GM18858 (cell line): ENCODE data around the gene PRPF40A.
"Not testable (repeated sequence)": the region's sequence is repeated elsewhere in the genome, so short reads cannot be mapped to it uniquely, and the experiment has no call there.

ENCODE experiments used
- ATAC-seq: cut with Tn5 transposase; IDR thresholded peaks from one replicate; pipeline ENCODE4 v1.9.1; 2021; ENCODE audit not compliant: unreplicated experiment

The PRPF40A gene

GRCh38 chr2:152717228-152718075 is at the start of gene PRPF40A:
Gene PRPF40A (minus strand): TSS chr2:152717461. CDS start chr2:152717439, 22 bp downstream.
- ATAC-seq: peak; percentile 72

- no peak for ATAC-seq
These were observed 49.7 kb upstream of the PRPF40A start for GRCh38 chr2:152766928-152767327.

DNA sequence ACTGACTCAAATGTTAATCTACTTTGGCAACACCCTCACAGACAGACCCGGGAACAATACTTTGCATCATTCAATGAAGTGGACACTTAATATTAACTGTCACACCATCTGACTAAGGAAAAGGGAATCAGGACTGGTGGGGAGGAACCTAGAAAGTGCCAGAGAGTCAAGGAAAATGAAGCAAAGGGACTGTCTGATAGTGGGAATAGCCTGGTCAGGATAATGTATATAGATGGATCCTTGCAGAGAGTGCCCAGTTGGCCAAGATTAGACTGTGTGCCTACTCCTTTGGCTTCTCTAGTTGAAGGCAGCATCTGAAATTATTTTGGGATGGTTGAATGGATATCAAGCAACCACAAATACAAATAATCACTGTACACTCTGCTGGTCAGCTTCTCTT is 46.4 kb upstream of the PRPF40A start:
- ATAC-seq: no peak

DNA sequence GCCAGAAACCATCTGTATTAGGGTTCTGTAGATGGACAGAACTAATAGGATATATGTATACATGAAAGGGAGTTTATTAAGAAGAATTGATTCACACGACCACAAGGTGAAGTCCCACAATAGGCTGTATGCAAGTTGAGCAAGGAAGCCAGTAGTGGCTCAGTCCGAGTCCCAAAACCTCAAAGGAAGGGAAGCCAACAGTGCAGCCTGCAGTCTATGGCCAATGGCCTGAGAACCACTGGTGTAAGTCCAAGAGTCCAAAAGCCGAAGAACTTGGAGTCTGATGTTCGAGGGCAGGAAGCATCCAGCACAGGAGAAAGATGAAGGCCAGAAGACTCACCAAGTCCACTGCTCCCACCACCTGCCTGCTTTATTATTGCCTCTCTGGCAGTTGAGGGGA is 45.9 kb upstream of the PRPF40A start:
- ATAC-seq: not testable (repeated sequence)

DNA sequence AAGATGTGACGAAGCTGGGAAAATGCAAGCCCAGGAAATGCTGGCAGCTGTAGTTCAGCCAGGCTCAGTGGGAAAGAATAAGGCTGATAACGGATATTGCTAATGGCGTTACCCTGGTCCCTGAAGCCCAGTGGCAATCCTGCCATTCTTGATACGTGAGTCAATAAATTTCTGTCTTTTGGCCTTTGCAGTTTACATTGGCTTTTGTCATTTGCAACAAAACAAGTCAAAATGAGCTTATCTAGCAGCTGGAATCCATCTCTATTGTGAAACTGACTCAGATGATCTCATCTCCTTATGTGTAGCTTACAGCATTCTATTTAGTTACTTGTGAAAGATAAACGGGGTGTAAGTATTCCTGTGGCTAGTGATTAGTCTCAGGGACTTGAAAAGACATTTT is 44.9 kb upstream of the PRPF40A start:
- no peak for ATAC-seq

- no peak for ATAC-seq
These were observed 44.0 kb upstream of the PRPF40A start for GRCh38 chr2:152761214-152761613.

DNA sequence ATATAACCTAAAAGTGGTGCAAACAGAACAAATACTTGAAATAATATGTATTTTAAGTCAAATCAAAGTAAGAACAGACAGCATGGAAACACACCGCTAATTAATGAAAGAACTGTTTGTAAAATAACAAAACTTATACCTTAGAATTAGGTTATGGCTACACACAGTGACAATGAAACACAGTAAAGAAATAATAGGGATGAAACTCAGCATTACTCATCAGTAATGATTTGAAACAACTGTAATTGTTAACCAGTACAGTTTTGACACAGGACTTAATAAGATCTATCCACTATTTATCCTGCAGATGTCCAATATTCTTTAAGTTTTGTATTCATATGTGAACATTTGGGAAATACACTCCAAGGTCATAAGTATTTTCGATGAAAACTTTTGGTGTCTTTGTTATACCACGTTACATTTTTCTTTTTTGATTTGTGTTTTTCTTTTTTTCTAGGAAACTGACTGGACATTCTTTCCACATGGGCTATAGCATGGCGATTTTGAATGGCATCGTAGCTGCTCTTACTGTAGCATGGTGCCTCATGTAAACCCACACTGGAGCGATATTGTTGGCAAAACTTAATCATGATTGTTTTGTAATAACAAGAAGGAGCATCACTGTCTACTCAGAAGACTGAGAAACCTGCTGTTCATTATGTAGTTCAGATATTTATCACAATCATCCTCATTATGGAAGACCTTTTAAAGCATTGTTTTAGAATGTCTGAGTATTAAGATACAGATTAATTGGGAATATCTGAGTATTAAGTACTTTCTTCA is 42.2 kb upstream of the PRPF40A start:
- ATAC-seq: no peak

GRCh38 chr2:152755029-152755428 is 37.8 kb upstream of the PRPF40A start:
- ATAC-seq: no peak

GRCh38 chr2:152747751-152748150 is 30.5 kb upstream of the PRPF40A start:
- not testable (repeated sequence) for ATAC-seq

- peak; percentile 69 for ATAC-seq
These were observed 25.7 kb upstream of the PRPF40A start for GRCh38 chr2:152743002-152743401.

GRCh38 chr2:152740743-152741328 is 23.6 kb upstream of the PRPF40A start:
- ATAC-seq: peak; percentile 86

DNA sequence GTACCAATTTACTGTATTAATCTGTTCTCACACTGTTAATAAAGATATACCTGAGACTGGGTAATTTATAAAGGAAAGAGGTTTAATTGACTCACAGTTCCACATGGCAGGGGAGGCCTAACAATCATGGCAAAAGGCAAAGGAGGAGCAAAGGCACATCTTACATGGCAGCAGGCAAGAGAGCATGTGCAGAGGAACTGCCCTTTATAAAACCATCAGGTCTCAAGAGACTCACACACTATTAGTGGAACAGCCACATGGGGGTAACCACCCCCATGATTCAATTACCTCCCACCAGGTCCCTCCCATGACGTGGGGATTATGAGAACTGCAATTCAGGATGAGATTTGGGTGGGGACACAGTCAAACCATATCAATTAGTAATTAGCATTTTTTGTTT is 22.4 kb upstream of the PRPF40A start:
- not testable (repeated sequence) for ATAC-seq

DNA sequence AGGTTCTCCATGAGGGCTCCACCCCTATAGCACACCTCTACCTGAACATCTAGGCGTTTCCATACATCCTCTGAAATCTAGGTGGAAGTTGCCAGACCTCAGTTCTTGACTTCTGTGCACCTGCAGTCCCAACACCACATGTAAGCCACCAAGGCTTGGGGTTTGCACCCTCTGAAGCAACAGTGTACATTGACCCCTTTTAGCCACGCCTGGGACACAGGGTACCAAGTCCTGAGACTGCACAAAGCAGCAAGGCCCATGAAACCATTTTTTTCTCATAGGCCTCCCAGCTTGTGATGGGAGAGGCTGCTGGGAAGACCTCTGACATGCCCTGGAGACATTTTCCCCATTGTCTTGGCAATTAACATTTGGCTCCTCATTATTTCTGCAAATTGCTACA is 21.2 kb upstream of the PRPF40A start:
- ATAC-seq: no peak

DNA sequence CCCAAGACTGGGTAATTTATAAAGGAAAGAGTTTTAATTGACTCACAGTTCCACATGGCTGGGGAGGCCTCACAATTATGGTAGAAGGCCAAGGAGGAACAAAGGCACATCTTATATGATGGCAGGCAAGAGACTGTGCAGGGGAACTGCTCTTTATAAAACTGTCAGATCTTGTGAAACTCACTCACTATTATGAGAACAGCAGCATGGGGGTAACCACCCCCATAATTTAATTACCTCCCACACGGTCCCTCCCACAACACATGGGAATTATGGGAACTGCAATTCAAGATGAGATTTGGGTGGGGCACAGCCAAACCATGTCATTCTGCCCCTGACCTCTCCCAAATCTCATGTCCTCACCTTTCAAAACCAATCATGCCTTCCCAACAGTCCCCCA is 20.2 kb upstream of the PRPF40A start:
- ATAC-seq: not testable (repeated sequence)

- ATAC-seq: peak; percentile 95
These were observed 13.5 kb upstream of the PRPF40A start for GRCh38 chr2:152730591-152731333.

DNA sequence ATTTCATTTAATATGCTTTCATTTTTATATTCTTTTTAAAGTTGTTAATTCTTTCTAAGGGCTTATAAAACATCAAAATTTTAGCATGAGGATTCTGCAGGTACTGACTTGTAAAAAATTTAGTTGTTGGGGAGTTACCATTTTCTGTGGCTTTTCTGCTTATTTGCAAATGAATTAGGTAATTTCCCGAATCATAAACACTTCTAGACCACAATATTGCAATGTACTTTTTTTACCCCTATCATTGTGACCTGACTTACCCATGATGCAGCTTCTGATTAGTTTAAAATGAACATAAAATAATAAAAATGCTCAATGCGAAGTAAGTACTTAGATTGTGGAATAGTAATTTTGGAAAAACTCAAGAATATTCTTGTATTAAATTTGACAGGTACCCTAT is 12.6 kb upstream of the PRPF40A start:
- no peak for ATAC-seq

GRCh38 chr2:152723918-152724317 is 6.7 kb upstream of the PRPF40A start:
- no peak for ATAC-seq

DNA sequence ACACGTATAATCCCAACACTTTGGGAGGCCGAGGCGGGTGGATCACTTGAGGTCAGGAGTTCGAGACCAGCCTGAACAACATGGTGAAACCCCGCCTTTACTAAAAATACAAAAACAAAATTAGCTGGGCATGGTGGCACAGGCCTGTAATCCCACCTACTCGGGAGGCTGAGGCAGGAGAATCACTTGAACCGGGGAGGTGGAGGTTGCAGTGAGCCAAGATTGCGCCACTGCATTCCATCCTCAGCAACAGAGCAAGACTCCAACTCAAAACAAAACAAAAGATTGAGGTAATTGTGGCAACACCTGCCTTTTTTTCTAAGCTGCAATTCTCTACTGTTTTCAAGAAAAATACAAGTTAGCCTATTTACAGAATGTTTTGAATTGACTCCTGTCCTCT is 5.4 kb upstream of the PRPF40A start:
- ATAC-seq: not testable (repeated sequence)

- no peak for ATAC-seq
These were observed 3.5 kb upstream of the PRPF40A start for GRCh38 chr2:152720794-152721193.

- peak; percentile 22 for ATAC-seq
These were observed 1.8 kb upstream of the PRPF40A start for GRCh38 chr2:152718909-152719645.
